ENCODE data around the gene ZNF525.
A peak's percentile ranks its signal among the peaks of the same experiment; 100 is the strongest.
"Not testable (repeated sequence)": the region's sequence is repeated elsewhere in the genome, so short reads cannot be mapped to it uniquely, and the experiment has no call there.

Gene ZNF525

GRCh38 chr19:53395840-53396524 lies 30.5 kb downstream of the ZNF525 start:
- not testable (repeated sequence) for DNase-seq (ENCODE audit: low spot score)

- no peak for DNase-seq (ENCODE audit: low spot score)
Measured at GRCh38 chr19:53396525-53396868, 31.0 kb downstream of the ZNF525 start.

GRCh38 chr19:53397918-53398317 lies 32.4 kb downstream of the ZNF525 start:
- not testable (repeated sequence) for DNase-seq (ENCODE audit: low spot score)

GRCh38 chr19:53409505-53410204 lies 44.1 kb downstream of the ZNF525 start:
- DNase-seq (ENCODE audit: low spot score), result no peak

GRCh38 chr19:53420520-53421315 lies 55.2 kb downstream of the ZNF525 start:
- not testable (repeated sequence) for DNase-seq (ENCODE audit: low spot score)

GRCh38 chr19:53422551-53422950 lies 57.0 kb downstream of the ZNF525 start:
- DNase-seq (ENCODE audit: low spot score), result no peak

- not testable (repeated sequence) for DNase-seq (ENCODE audit: low spot score)
Measured at GRCh38 chr19:53423074-53423473, 57.6 kb downstream of the ZNF525 start.

- not testable (repeated sequence) for DNase-seq (ENCODE audit: low spot score)
Measured at GRCh38 chr19:53423680-53424079, 58.2 kb downstream of the ZNF525 start.

GRCh38 chr19:53424968-53425597 lies 59.6 kb downstream of the ZNF525 start:
- peak; percentile 66 for DNase-seq (ENCODE audit: low spot score)

- peak; percentile 96 for DNase-seq (ENCODE audit: low spot score)
Measured at GRCh38 chr19:53431399-53432087, 66.0 kb downstream of the ZNF525 start, which contains the start of gene ZNF761. ZNF761 (plus strand) TSS chr19:53431984; CDS start chr19:53447269, 15,285 bp downstream.

- no peak for DNase-seq (ENCODE audit: low spot score)
Measured at GRCh38 chr19:53432088-53432661, 66.7 kb downstream of the ZNF525 start.

Data from CD4-positive, alpha-beta T cell treated with Interleukin-15 for 4 hours (primary cell).